ENCODE measurements around the gene PDLIM4. TPM values are rescaled to one million over a fixed set of nuclear protein-coding genes. Genes with fewer than 3 reads are reported as not detected.

PDLIM4 gene
- total RNA-seq, 1 experiment from 2014 or later, result 47.2 TPM

- DNase-seq, result no peak
- Histone ChIP-seq H3K4me1 (replicated peaks; ENCODE audit: insufficient read depth) (no peaks in the 10 kb centered on the region), H3F3A (ENCODE audit: insufficient read depth, low read depth) (no peaks in the 10 kb centered on the region), H3K9me3 (ENCODE audit: insufficient read depth, low read depth) (no peaks in the 10 kb centered on the region), H3K79me2 (ENCODE audit: low read depth) (no peaks in the 10 kb centered on the region), H4K20me1 (ENCODE audit: insufficient read depth) (no peaks in the 10 kb centered on the region), H2AFZ (no peak overlapping the region), H3K36me3 (ENCODE audit: low read depth) (no peaks in the 10 kb centered on the region), H3K4me2 (no peak overlapping the region), H3K27me3 (ENCODE audit: insufficient read depth, low read depth) (no peaks in the 10 kb centered on the region), H3K9me2 (ENCODE audit: insufficient read depth) (no peaks in the 10 kb centered on the region), H3K4me3 (no peak overlapping the region), H3K27ac (no peak overlapping the region)
- ChIA-PET CTCF (no interaction called here), POLR2A (ENCODE audit: unreplicated experiment) (no interaction called here)
- TF ChIP-seq EZH2 (IDR thresholded peaks at IDR 0.05; ENCODE audit: low read depth) (no peak), CTCF (conservative IDR thresholded peaks at IDR 0.05) (no peak)
- intact Hi-C loops (cut with micrococcal nuclease; ENCODE audit: unreplicated experiment), result no loop called here
- no TSS peak for BruUV-seq (replicated peaks)
Observed at GRCh38 chr5:132232465-132232864, 25.0 kb upstream of the PDLIM4 start.

DNA sequence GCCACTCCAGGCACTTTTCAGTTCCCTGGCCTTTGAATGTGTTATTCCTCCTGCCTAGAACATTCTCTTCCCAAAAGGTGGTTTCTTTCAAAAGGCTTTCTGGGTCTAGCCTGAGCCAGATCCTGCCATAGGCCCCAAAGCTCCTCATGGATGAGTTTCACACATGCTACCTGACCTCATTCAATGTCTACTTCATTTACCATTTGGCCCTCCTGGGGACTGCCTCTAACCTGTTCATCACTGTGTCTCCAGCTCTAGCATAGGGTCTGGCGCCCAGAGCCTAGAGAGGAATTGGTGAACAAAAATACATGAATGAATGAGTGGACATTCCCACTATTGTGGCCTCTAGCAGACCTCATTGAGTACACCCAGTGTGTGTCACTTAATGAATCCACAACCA, 24.4 kb upstream of the PDLIM4 start:
- H2AFZ ChIP-seq, result no peak overlapping the region
- ChIA-PET POLR2A (ENCODE audit: unreplicated experiment) (no interaction called here), CTCF (no interaction called here)
- H3K79me2 ChIP-seq (ENCODE audit: low read depth), result no peaks in the 10 kb centered on the region
- H3K9me2 ChIP-seq (ENCODE audit: insufficient read depth), result no peaks in the 10 kb centered on the region
- DNase-seq, result no peak
- H3K4me3 ChIP-seq, result no peak overlapping the region
- intact Hi-C loops (cut with micrococcal nuclease; ENCODE audit: unreplicated experiment), result no loop called here
- H3K27ac ChIP-seq, result no peak overlapping the region
- no peaks in the 10 kb centered on the region for H4K20me1 ChIP-seq (ENCODE audit: insufficient read depth)
- no peaks in the 10 kb centered on the region for H3K9me3 ChIP-seq (ENCODE audit: insufficient read depth, low read depth)
- TF ChIP-seq EZH2 (IDR thresholded peaks at IDR 0.05; ENCODE audit: low read depth), result no peak
- H3K27me3 ChIP-seq (ENCODE audit: insufficient read depth, low read depth), result no peaks in the 10 kb centered on the region
- H3K4me1 ChIP-seq (replicated peaks; ENCODE audit: insufficient read depth), result no peaks in the 10 kb centered on the region
- H3K36me3 ChIP-seq (ENCODE audit: low read depth), result no peaks in the 10 kb centered on the region
- no peak overlapping the region for H3K4me2 ChIP-seq
- no TSS peak for BruUV-seq (replicated peaks)
- no peaks in the 10 kb centered on the region for H3F3A ChIP-seq (ENCODE audit: insufficient read depth, low read depth)

- H4K20me1 ChIP-seq (ENCODE audit: insufficient read depth), result no peaks in the 10 kb centered on the region
- ChIA-PET CTCF (no interaction called here), POLR2A (ENCODE audit: unreplicated experiment) (no interaction called here)
- no peak overlapping the region for H3K4me3 ChIP-seq
- no peaks in the 10 kb centered on the region for H3K36me3 ChIP-seq (ENCODE audit: low read depth)
- H3K79me2 ChIP-seq (ENCODE audit: low read depth), result no peaks in the 10 kb centered on the region
- BruUV-seq (replicated peaks), result no TSS peak
- no peaks in the 10 kb centered on the region for H3K4me1 ChIP-seq (replicated peaks; ENCODE audit: insufficient read depth)
- no peaks in the 10 kb centered on the region for H3K27me3 ChIP-seq (ENCODE audit: insufficient read depth, low read depth)
- no peak overlapping the region for H3K27ac ChIP-seq
- no peaks in the 10 kb centered on the region for H3F3A ChIP-seq (ENCODE audit: insufficient read depth, low read depth)
- H3K4me2 ChIP-seq, result no peak overlapping the region
- no peak overlapping the region for H2AFZ ChIP-seq
- no peaks in the 10 kb centered on the region for H3K9me3 ChIP-seq (ENCODE audit: insufficient read depth, low read depth)
- no peaks in the 10 kb centered on the region for H3K9me2 ChIP-seq (ENCODE audit: insufficient read depth)
- intact Hi-C loops (cut with micrococcal nuclease; ENCODE audit: unreplicated experiment), result no loop called here
- TF ChIP-seq CTCF (conservative IDR thresholded peaks at IDR 0.05) (no peak), EZH2 (IDR thresholded peaks at IDR 0.05; ENCODE audit: low read depth) (no peak)
- no peak for DNase-seq
Observed at GRCh38 chr5:132233811-132234683, 23.4 kb upstream of the PDLIM4 start.
